GM19455 (cell line): ENCODE measurements around the gene PINLYP.

Experiments used
- ATAC-seq: cut with Tn5 transposase; IDR thresholded peaks from one replicate; pipeline ENCODE4 v1.9.1; 2021; ENCODE audit not compliant: unreplicated experiment

The PINLYP gene

DNA sequence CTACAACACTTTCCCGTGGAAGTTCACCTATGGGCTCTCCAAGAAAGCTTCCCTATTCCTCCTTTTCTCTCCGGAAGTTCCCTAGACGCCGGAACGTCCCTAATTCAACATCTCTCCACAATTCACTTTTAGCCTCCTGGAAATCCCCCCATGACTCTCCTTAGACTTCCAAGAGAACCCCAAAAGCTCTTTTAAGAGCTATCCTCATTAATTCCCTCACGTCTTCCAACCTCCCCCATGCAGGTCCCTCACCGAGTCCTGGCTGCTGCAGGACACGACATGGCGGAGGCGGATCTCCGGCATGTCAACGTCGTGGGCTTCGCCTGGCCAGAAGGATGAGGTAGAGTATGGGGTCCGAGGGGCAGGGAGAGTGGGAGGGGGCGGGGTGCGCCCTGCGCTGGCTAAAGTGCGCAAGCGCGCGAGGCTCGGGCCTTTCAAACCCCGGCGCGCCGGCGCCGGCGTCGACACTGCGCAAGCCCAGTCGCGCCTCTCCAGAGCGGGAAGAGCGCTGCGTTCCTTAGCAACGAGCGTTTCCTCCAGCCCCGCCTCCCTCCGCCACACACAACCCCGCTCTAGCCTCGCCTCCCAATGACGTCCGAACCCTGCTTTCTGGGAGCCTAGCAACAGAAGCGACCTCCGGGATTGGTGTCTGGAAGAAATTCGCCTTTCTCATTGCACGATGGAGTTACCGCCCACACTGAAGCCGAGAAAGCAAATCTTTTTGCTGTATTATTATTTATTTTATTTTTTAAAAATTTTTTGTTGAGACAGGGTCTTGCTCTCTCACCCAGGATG, at the start of gene PINLYP, which contains the start of gene XRCC1:
PINLYP (plus strand) TSS at position 646 of the 795 bp plus-strand sequence. CDS start 1,391 bp downstream, outside the sequence.
XRCC1 (minus strand) TSS at position 372 of the 795 bp plus-strand sequence; CDS start at position 303, 69 bp downstream.
- ATAC-seq, result peak; percentile 95

DNA sequence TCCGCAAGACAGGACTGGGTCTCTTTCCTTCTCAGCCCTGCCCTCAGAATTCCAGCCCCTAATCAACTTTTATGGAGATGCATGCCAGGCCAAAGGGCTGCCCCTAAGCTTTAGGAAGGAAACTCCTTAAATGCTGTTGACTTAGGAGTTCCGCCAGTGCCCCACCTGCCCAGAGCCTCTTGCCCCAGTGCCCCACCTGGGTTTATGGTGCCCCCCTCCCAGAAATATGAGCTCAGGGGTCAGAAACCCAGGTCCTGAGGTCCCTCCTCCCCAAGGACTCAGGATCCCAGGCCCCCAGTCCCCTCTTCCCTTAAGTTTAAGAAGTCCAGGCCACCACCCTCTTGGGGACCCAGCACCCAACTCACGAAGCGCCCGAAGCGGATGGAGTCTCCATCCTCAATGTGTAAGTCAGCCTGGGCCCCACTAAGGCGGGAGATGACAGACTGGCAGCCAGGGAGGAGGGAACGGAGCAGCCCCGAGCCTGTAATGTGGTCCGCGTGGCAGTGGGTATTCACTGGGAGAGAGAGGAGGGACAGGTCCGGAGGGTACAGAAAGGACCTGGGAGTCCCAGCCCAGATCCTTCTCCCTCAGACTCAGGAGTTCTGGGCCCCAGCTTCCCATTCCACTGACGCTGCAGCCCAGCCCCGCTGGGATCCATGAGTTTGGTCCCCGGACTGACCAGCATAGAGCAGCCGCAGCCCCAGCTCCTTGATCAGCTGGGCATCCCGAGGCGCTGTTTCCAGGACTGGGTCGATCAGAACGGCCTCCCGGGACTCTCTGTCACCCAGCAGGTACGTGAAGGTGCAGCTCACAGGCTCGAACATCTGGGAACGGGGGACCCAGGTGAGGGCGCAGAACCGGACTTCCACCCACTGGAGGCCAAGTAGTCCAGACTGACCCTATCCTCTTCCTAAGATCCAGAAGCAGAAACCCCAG, 49.5 kb upstream of the PINLYP start:
- no peak for ATAC-seq

DNA sequence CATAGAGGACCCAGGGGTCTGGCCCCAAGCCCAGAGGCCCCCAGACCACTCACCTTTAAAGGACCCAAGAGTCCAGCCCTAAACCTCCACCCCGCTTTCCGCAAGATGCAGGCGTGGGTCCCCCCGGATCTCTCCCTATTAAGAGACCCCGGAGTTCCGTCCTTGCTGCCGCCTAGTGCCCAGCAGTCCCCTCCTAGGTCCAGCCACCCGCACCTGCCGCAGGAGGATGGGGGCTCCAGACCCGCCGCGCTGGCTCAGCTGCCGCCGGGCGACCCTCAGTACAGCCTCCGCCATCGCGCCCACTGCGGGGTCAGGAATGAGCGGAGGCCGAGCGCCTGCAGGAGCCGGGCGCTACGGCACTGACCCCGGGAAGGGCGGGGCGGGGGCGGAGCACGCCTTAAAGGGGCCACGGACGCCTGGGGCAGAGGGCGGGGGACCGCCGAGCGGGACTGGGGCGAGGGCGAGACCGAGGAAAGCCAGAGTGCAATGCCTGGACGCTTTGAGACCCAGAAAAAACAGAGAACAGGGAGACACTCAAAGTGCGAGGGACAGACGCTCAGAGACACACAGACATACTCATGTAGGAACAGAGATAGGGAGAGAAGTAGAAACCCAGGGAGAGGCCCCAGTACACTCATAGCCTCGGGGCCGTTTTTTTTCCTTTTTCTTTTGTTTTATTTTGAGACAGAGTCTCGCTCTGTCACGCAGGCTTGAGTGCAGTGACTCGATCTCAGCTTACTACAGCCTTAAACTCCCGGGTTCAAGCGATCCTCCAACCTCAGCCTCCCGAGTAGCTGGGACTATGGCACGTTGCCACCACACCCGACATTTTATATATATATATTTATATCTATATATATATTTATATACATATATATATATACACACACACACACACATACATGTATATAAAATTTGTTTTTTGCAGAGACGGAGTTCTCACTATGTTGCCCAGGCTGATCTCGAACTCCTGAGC, 48.4 kb upstream of the PINLYP start, which contains the start of gene ETHE1:
ETHE1 (minus strand) TSS at position 318 of the 976 bp plus-strand sequence; CDS start at position 294, 24 bp downstream.
- peak; percentile 65 for ATAC-seq

DNA sequence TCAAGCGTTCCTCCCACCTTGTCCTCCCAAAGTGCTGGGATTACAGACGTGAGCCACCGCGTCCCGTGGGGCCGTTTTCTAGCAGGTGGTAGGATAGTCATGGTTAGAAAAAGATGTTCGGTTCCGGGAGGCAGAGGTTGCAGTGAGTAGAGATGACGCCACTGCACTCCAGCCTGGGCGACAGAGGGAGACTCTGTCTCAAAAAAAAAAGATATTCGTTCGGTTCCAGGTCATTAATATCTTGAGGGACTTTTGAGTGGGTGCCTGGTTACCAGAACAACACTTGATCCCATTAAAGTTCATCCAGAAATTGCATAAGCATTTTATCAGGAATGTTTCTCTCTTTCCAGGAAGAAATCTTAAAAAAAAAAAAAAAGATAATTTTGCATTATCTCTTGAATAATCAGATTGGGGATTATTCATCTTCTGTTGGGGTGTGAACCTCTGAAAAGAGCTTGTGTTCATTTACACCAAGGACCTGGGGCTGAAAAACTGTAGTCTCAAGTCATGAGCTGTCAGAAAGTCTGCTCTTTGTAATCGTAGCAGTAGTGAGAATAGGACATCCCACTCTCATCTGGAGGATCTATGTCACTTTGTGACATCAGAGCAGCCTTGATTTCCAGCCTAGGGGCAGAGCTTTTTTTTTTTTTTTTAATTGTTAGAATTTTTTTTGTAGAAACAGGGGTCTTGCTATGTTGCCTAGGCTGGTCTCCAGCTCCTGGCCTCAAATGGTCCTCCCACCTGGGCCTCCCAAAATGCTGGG, 47.6 kb upstream of the PINLYP start:
- ATAC-seq, result no peak

DNA sequence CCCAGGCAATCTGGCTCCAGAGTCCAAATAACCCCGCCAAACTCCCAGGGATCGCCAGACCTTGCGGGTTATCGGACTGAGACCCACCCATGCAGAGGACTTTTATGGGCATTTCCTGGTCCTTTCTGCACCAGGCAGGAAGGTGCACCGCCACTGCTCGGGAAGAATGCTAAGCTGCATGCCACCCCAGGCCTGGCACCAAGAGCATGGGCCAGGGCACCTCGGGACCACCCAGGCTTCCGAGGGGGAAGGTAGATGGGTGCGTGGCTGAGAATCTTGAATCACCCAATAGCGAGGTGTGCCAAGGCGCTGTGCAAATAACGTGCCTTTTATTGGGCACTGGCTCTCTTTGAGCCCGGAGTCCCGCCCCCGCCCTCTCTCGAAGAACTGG, 43.0 kb upstream of the PINLYP start:
- ATAC-seq, result peak; percentile 8

DNA sequence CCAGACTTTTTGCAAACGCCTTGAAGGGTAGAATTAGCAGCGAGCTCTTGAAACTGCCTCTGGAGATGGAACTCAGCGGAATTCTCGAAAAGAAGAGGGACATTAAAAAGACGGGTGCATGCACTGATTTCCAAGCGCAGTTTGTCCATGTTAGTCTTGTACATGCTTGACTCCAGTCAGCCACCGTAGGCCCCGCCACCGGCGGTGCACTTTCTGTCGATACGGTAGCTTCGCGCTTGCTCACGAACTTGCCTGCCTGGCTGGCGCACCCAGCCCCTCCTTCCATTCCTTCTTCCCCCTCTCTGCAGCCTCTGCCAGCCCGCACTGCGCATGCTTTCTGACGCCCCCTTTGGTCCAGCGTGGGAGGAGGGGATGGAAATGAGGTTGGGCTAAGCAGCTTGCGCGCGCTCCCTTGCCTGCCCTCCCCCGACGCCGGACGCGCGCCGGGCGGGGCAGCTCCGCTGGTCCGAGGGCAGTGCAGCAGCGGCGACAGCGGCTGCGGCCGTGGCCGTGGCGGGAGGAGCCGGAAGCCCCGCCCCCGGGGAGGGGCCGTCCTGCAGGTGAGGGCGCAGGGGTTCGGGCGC, 42.5 kb upstream of the PINLYP start, which contains the start of gene ZNF575:
ZNF575 (plus strand) TSS at position 227 of the 584 bp plus-strand sequence. CDS start 1,235 bp downstream, outside the sequence.
- ATAC-seq, result peak; percentile 58

DNA sequence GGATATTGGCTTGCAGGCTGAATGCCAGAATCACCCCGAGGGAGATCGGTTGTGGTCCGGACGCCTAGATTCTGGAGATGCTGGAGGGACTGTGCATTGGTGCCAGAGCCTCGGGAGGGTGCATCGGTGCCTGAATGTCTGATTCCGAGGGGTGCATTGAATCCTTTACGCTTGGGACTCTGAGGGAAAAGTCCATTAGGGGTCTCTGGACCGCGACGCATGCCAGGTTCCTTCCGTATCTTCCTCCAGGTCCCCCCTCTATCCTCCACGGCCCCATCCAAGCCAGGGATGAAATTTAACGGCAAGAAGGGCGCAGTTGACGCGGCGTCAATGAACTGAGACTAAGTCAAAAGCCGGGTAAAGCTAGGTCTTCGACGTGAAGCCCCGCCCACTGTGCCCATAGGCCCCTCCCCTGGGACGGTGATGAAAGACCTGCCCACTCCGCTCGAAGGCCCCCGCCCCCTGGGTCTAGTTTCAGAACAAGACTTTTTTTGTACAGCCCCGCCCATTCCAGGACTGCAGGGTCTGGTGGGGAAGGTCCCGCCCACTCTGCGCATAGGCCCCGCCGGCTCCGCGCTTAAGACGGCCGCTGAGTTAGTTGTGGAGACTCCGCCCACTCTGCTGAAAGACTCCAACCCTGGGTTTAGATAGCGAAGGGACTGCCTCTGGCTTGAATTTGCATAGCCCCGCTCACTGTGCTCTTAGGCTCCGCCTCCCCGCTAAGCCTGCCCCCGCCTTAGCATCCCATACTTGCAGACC, 41.9 kb upstream of the PINLYP start:
- peak; percentile 45 for ATAC-seq

DNA sequence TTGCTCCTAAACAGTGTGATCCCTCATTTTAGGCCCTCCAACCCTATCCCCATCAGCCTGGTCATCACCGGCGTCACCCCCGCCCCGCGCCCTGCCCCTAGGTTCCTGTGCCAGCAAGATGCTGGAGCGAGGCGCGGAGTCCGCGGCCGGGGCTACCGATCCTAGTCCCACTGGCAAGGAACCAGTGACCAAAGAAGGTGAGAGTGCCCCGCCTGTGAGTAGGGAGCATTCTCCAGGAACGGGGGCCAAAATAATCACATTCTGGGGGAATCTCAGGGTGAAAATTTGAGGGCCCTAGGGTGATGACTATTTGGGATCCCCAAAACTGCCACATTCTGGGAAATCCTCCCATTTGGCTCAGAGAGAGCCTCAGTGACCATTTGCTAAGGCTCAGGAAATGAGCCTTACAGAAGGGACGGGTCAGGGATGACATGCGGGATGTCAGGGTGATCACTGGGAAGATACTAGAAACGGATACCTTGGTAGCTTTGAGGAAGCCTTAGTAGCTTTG, 41.2 kb upstream of the PINLYP start:
- no peak for ATAC-seq

DNA sequence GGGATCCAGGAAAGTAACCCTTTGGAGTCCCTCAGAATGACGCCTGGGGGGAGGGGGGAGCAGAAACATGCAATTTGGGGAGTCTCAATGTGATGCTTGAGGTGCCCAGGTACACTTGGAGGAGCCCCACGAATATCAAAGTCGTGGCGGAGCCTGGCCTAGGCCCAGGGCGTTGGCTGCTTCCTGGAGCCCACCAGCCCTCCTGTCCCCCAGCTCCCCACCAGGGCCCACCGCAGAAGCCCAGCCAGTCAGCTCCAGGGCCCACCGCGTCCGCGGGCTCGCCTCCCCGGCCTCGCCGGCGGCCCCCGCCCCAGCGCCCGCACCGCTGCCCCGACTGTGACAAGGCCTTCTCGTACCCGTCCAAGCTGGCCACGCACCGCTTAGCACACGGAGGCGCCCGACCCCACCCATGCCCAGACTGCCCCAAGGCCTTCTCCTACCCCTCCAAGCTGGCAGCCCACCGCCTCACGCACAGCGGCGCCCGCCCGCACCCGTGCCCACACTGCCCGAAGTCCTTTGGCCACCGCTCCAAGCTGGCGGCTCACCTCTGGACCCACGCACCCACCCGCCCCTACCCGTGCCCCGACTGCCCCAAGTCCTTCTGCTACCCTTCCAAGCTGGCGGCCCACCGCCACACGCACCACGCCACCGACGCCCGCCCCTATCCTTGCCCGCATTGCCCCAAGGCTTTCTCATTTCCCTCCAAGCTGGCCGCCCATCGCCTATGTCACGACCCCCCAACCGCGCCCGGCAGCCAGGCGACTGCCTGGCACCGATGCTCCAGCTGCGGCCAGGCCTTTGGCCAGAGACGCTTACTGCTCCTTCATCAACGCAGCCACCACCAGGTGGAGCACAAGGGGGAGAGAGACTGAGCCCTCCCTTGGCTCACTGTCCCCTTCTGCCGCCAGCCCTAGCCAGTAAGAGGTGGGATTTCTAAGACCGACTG, 40.5 kb upstream of the PINLYP start:
- ATAC-seq, result no peak

DNA sequence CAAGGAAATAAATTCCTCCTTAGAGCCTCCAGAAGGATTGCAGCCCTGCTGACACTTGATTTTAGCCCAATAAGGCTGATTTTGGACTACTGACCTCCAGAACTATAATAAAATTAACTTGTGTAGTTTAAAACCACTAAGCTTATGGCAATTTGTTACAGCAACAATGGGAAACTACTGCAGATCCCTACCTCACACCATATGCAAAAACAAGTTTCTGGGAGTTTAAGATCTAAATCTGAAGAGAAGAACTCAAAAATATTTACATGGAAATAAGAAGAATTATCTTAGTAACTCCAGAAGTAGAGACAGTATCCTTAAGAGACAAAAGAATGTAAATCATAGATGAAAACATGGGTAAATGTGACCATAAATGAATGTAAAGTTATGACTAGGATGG, 36.7 kb upstream of the PINLYP start:
- ATAC-seq, result no peak

DNA sequence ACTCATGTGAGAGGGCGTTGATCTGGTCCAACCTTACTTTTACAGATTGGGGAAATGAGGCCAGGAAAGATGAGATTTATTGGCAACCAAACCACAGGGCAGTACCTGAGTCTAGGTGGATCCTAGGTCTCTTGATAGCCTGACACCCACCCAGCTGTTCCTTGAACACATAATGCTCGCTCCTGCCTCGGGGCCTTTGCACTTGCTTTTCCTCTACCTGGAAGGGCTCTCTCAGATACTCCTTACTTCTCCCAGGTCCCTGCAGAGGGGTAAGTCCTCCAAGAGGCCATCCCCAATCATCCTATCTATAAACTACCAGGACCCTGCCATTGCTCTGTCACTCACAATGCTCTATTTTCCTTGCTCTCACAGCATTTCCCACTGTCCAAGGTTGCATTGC, 35.2 kb upstream of the PINLYP start:
- ATAC-seq, result no peak

DNA sequence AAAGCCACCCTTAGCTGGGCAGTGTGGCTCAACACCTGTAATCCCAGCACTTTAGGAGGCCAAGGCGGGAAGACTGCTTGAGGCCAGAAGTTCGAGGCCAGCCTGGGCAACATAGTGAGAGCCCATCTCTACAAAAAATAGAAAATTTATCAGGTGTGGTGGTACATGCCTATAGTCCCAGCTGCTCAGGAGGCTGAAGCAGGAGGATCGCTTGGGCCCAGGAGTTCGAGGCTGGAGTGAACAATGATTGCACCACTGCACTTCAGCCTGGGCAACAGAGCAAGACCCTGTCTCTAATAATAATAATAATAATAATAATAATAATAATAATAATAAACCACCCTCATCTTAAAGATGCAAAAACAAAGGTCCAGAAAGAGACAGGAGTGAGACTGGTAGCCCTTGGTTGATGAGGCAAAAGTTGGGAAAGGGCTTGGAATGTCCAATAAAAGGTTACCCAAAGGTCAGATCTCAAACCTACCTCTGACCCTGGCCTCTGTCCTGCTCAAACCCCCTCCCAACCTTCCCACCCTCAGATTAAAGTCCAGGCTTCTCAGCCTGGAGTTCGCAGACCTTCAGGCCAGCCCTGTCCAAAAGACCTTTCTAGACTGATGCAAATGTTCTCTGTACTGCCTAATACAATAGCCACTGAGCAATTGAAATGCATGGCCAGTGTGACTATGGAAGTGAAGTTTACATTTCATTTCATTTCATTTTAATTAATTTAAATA, 33.5 kb upstream of the PINLYP start:
- no peak for ATAC-seq

DNA sequence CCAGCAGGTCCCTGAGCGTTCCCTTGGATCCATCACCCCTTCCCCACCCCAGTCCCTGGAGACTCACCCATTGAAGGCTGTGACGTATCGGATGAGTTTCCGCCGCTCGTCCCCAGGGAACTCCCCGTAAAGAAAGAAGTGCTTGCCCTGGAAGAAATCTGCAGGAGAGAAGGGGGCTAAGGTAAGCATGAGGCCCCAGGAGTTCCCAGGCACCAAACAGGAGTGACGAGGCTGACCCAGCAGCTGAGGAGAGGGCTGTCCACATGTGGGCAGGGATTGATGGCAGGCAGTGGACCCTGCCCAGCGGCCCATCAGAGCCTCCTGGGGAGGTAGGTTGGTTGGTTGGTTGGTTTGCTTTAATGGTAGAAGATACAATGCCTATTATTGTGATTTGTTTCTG, 31.5 kb upstream of the PINLYP start:
- no peak for ATAC-seq

DNA sequence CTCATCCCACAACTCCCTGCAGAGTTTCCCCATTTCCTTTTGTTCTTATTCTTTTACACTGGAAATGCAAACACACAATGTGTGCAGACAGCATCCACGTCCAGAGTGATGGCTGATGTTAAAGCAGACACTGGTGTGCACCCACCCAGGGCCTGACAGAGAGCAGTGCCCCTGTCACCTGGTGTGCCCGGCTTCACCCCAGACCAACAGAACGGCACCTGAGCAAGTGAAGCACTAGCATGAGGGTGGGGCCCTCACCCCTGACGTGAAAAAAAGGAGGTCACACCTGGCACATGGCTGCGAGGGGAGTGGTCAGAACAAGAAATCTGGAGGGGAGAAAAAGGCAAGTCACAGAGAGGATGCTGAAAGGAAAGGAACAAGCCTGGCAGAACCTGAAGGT, 30.3 kb upstream of the PINLYP start:
- no peak for ATAC-seq

DNA sequence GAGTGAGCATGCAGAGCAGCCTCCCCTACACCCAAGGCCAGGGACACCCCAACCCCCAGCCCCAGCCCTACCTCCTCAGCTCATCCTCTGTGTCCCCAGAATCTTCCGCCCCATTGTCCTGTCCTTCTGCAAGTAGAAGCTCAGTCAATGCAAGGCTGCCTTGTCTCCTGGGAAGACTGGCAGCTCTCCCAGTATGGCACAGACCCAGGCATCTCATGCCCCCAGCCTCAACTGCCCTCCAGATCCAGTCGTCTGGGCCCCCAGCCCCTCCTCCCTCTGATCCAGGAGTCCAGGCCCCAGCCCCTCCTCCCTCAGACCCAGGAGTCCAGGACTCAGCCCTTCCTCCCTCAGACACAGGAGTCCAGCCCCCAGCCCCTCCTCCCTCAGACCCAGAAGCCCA, 29.6 kb upstream of the PINLYP start:
- ATAC-seq, result no peak

DNA sequence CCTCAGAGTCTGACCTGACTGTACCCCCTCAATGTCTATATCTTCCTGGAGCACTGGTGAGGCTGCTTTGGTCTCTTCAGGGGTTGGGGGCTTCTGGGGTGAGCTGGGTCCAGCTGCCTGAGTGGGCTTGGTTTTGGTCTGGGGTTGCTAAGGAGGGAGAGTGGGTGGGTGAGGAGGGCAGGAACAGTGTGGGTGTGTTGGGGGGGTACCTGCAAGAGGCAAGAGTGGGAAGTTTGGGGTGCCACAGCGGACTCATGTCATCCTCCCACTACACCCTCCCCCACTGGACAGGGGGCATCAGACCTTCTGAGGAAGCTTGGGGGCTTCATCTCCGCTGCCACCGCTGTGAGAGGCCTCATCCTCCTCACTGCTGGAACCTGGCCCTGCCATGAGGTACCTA, 29.0 kb upstream of the PINLYP start:
- no peak for ATAC-seq
